ES-I3 (cell line): ENCODE results near the gene MTHFR.

Source experiments
- H3K36me3 ChIP-seq: 2 replicates; pipeline ENCODE4 v1.6.1; 2013; ENCODE audit warnings: mild to moderate bottlenecking, low read length, control low read depth, moderate library complexity; ENCODE audit not compliant: insufficient read depth
- H3K4me1 ChIP-seq: 2 replicates; pipeline ENCODE4 v1.6.1; 2013; ENCODE audit warnings: mild to moderate bottlenecking, control low read depth, low read length; ENCODE audit not compliant: insufficient read depth
- H3K9ac ChIP-seq: 2 replicates; pipeline ENCODE4 v1.6.1; 2013; ENCODE audit warnings: low read depth, mild to moderate bottlenecking, low read length, moderate library complexity
- H3K9me3 ChIP-seq: 2 replicates; pipeline ENCODE4 v1.6.1; 2013; ENCODE audit warnings: mild to moderate bottlenecking, low read length, moderate library complexity; ENCODE audit not compliant: control insufficient read depth, insufficient read depth

MTHFR gene

GRCh38 chr1:11838349-11839272 lies 32.8 kb upstream of the MTHFR start:
- Histone ChIP-seq H3K9me3 (no peaks in the 10 kb centered on the region), H3K4me1 (no peaks in the 10 kb centered on the region), H3K9ac (no peak overlapping the region), H3K36me3 (peaks cover 52% of the 10 kb centered on the region)

- H3K9ac ChIP-seq: no peak overlapping the region
- no peaks in the 10 kb centered on the region for H3K4me1 ChIP-seq
- no peaks in the 10 kb centered on the region for H3K9me3 ChIP-seq
- peaks cover 53% of the 10 kb centered on the region for H3K36me3 ChIP-seq
Measured at GRCh38 chr1:11837767-11838348, 32.1 kb upstream of the MTHFR start.

GRCh38 chr1:11836955-11837766 lies 31.4 kb upstream of the MTHFR start:
- H3K36me3 ChIP-seq: peaks cover 46% of the 10 kb centered on the region
- H3K4me1 ChIP-seq: no peaks in the 10 kb centered on the region
- no peak overlapping the region for H3K9ac ChIP-seq
- H3K9me3 ChIP-seq: no peaks in the 10 kb centered on the region

- Histone ChIP-seq H3K9ac (no peak overlapping the region), H3K4me1 (no peaks in the 10 kb centered on the region), H3K9me3 (no peaks in the 10 kb centered on the region), H3K36me3 (peaks cover 37% of the 10 kb centered on the region)
Measured at GRCh38 chr1:11835441-11836225, 29.9 kb upstream of the MTHFR start.

GRCh38 chr1:11833900-11834299 lies 28.1 kb upstream of the MTHFR start:
- Histone ChIP-seq H3K4me1 (no peaks in the 10 kb centered on the region), H3K36me3 (peaks cover 27% of the 10 kb centered on the region), H3K9me3 (no peaks in the 10 kb centered on the region), H3K9ac (no peak overlapping the region)

- no peaks in the 10 kb centered on the region for H3K4me1 ChIP-seq
- peaks cover 30% of the 10 kb centered on the region for H3K36me3 ChIP-seq
- H3K9ac ChIP-seq: no peak overlapping the region
- no peaks in the 10 kb centered on the region for H3K9me3 ChIP-seq
Measured at GRCh38 chr1:11833497-11833896, 27.7 kb upstream of the MTHFR start.

- Histone ChIP-seq H3K36me3 (peaks cover 31% of the 10 kb centered on the region), H3K9ac (no peak overlapping the region), H3K9me3 (no peaks in the 10 kb centered on the region), H3K4me1 (no peaks in the 10 kb centered on the region)
Measured at GRCh38 chr1:11831945-11832725, 26.4 kb upstream of the MTHFR start.

GRCh38 chr1:11828511-11828910 lies 22.7 kb upstream of the MTHFR start:
- Histone ChIP-seq H3K4me1 (no peaks in the 10 kb centered on the region), H3K36me3 (peaks cover 16% of the 10 kb centered on the region), H3K9ac (no peak overlapping the region), H3K9me3 (no peaks in the 10 kb centered on the region)

- H3K9me3 ChIP-seq: no peaks in the 10 kb centered on the region
Measured at GRCh38 chr1:11826946-11827345, 21.2 kb upstream of the MTHFR start.

GRCh38 chr1:11825131-11825530 lies 19.4 kb upstream of the MTHFR start:
- Histone ChIP-seq H3K36me3 (peaks cover 12% of the 10 kb centered on the region), H3K9ac (no peak overlapping the region), H3K4me1 (no peaks in the 10 kb centered on the region), H3K9me3 (no peaks in the 10 kb centered on the region)

More at GRCh38 chr1:11826946-11827345, 21.2 kb upstream of the MTHFR start:
- Histone ChIP-seq H3K4me1 (no peaks in the 10 kb centered on the region), H3K9ac (no peak overlapping the region), H3K36me3 (peaks cover 16% of the 10 kb centered on the region)

GRCh38 chr1:11823366-11824137 lies 17.8 kb upstream of the MTHFR start:
- Histone ChIP-seq H3K9ac (no peak overlapping the region), H3K9me3 (no peaks in the 10 kb centered on the region), H3K36me3 (peaks cover 4% of the 10 kb centered on the region), H3K4me1 (no peaks in the 10 kb centered on the region)

- Histone ChIP-seq H3K4me1 (no peaks in the 10 kb centered on the region), H3K9me3 (no peaks in the 10 kb centered on the region), H3K36me3 (peaks cover 8% of the 10 kb centered on the region; the same call in 1 of the 2 replicates), H3K9ac (no peak overlapping the region)
Measured at GRCh38 chr1:11822091-11822490, 16.3 kb upstream of the MTHFR start.

GRCh38 chr1:11817192-11817591 lies 11.4 kb upstream of the MTHFR start:
- H3K4me1 ChIP-seq: no peaks in the 10 kb centered on the region
- peaks cover 24% of the 10 kb centered on the region; the same call in 1 of the 2 replicates for H3K36me3 ChIP-seq
- no peak overlapping the region for H3K9ac ChIP-seq
- no peaks in the 10 kb centered on the region for H3K9me3 ChIP-seq
